ENCODE measurements around the gene ACBD6.

GRCh38 chr1:180360333-180361075 is 141.9 kb downstream of the ACBD6 start:
- TF ChIP-seq CTCF (IDR thresholded peaks at IDR 0.05; ENCODE audit: low read length) = no peak
- no peak for TF ChIP-seq EZH2 (IDR thresholded peaks at IDR 0.05; ENCODE audit: borderline replicate concordance, low read length)
